Left lung (tissue), 10 donors: ENCODE results near the gene ALS2. TPM values are rescaled to one million over a fixed set of nuclear protein-coding genes. Genes with fewer than 3 reads are reported as not detected.

Experiments used
- ATAC-seq: fragments of 200-7000 bp; cut with Tn5 transposase; one replicate; pipeline ENCODE4 v1.9.1; 2020; ENCODE audit warnings: moderate library complexity
- DNase-seq, 4 donors: peaks; one replicate each; pipeline ENCODE4 v3.0.0-alpha.2; 2013 to 2020
- H3K27ac ChIP-seq, 2 donors: fragments of 200-600 bp; sonication (generic) in 1 of 2; one replicate each; pipeline versions ENCODE4 v1.5.0 to v1.8.0; 2020 to 2021
- H3K27me3 ChIP-seq, 2 donors: fragments of 200-600 bp; sonication (generic) in 1 of 2; one replicate each; pipeline versions ENCODE4 v1.5.0 to v1.8.0; 2020 to 2021
- H3K36me3 ChIP-seq, 2 donors: fragments of 200-600 bp; sonication (generic) in 1 of 2; one replicate each; pipeline versions ENCODE4 v1.5.0 to v1.8.0; 2020 to 2021
- H3K4me1 ChIP-seq, 2 donors: fragments of 200-600 bp; one replicate each; pipeline ENCODE4 v1.8.0; 2021
- H3K4me3 ChIP-seq, 2 donors: fragments of 200-600 bp; sonication (generic) in 1 of 2; one replicate each; pipeline versions ENCODE4 v1.5.0 to v1.8.0; 2020 to 2021; ENCODE audit warnings: mild to moderate bottlenecking in 1 of 2
- H3K9me3 ChIP-seq, 2 donors: fragments of 200-600 bp; sonication (generic) in 1 of 2; one replicate each; pipeline versions ENCODE4 v1.5.0 to v1.8.0; 2020 to 2021
- CTCF ChIP-seq, 2 donors: fragments of 200-600 bp; sonication (generic) in 1 of 2; IDR thresholded peaks; one replicate each; pipeline versions ENCODE4 v1.5.0 to v1.8.0; 2021; ENCODE audit warnings: antibody characterized with exemption in 2 of 2
- intact Hi-C, 2 donors: fragments of 100-400 bp; cut with DNase I; formaldehyde crosslinking; loops; one replicate each; pipeline versions ENCODE4 v1.11.2 to v1.14.2; 2022
- polyA plus RNA-seq, 6 donors: library from polyadenylated mRNA; unstranded; fragments of 120-200 nt; gene quantifications; one replicate each; pipeline ENCODE4 v1.2.1, GENCODE V29; 2013; ENCODE audit not compliant: insufficient read length in 6 of 6
- total RNA-seq, 2 donors: library from RNA; stranded (reverse); fragmentation: NEBNext Ultra II Directional; extraction: Animal tissue kit (Norgen Biotek cat#: 25700); gene quantifications; one replicate each; pipeline ENCODE4 v1.2.1, GENCODE V29; 2021
- donor health status: DM: no; HTN: yes; CAD: no.
- donor health status: DM: no; HTN: no; CAD: no.

The ALS2 gene
- total and polyA plus RNA-seq, 8 donors, result 22.9 to 31.0 (median 28.4) TPM

DNA sequence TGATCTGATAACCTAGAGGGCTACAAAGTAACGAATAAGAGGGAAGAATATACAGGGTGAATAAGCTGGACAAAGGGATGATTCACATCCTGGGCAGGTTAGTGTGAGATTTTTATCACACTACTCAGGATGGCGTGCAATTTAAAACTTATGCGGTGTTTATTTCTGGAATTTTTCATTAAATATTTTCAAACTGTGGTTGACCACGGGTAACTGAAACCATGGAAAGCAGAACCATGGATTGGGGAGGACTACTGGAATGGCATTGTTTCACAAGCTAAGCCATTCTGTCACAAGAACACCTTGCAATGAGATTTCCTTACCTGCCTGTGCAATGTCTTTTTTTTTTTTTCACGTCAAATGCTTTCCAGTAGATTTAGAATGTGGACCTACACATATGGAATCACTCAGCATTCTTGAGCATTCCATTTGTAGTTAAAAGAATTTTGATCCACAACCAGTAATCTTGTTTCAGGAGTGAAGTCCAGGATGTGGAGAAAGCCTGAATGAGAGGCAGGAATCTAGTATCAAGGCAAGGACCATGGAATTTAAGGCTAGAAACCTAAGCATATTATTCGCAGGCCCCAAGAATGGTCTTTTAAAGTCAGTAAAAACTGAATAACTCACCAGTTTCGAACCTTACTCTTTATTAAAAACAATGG, 17.6 kb upstream of the ALS2 start:
- ATAC-seq (no peak), DNase-seq (no peak)
- H3K4me3 ChIP-seq, result no peak overlapping the region
- peaks cover 0 to 3% of the 10 kb centered on the region in 2 donors for H3K4me1 ChIP-seq
- no peaks in the 10 kb centered on the region for H3K27me3 ChIP-seq
- no peak for TF ChIP-seq CTCF (IDR thresholded peaks at IDR 0.05)
- no peak overlapping the region for H3K27ac ChIP-seq
- no peaks in the 10 kb centered on the region for H3K36me3 ChIP-seq
- intact Hi-C loops, result loop anchor here in 1 of 2 donors (10.0 kb wide), 1 partner anchor 376 kb away; no protein-coding TSS in a partner anchor
- H3K9me3 ChIP-seq, result no peaks in the 10 kb centered on the region

DNA sequence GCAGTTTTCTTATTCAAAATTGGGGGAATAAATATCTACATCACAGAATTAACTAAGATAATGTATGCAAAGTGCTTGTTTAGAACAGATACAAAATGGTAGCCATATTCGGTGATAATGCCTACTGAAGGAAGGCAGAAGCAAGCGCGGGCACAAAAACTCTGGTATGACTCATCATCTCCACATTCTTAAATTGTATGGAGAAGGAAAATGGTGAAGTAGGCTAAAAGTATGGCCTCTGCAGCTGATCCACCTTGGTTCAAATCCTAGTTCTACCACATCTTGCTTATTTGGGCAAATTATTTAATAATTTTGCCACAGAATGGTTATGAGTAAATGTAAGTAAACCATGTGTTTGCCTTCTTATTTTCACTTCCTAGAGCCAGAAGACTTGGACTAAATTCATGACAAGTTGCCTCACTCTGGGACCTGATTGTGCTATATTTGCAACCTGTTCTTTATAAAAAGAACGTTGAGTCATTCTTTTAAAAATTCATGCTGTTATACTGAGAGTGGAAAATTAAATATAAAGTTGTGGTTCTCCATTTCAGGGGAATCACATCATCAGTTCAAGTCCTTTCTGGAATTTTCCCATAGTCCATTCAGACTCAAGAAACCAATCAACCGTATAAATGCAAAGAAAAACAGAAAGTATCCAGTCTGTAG, 16.6 kb upstream of the ALS2 start:
- H3K27ac ChIP-seq, result no peak overlapping the region
- ATAC-seq (no peak), DNase-seq (no peak)
- peaks cover 0 to 3% of the 10 kb centered on the region in 2 donors for H3K4me1 ChIP-seq
- H3K27me3 ChIP-seq, result no peaks in the 10 kb centered on the region
- intact Hi-C loops, result loop anchor here in 1 of 2 donors (10.0 kb wide), 1 partner anchor 377 kb away; no protein-coding TSS in a partner anchor
- no peak overlapping the region for H3K4me3 ChIP-seq
- no peak for TF ChIP-seq CTCF (IDR thresholded peaks at IDR 0.05)
- no peaks in the 10 kb centered on the region for H3K36me3 ChIP-seq
- H3K9me3 ChIP-seq, result no peaks in the 10 kb centered on the region

- peaks cover 0 to 3% of the 10 kb centered on the region in 2 donors for H3K4me1 ChIP-seq
- no peak overlapping the region for H3K27ac ChIP-seq
- H3K36me3 ChIP-seq, result no peaks in the 10 kb centered on the region
- H3K9me3 ChIP-seq, result no peaks in the 10 kb centered on the region
- no peak for DNase-seq
- intact Hi-C loops, result loop anchor here in 1 of 2 donors (10.0 kb wide), 1 partner anchor 378 kb away; no protein-coding TSS in a partner anchor
- ATAC-seq, result no peak
- no peak for TF ChIP-seq CTCF (IDR thresholded peaks at IDR 0.05)
- no peaks in the 10 kb centered on the region for H3K27me3 ChIP-seq
- no peak overlapping the region for H3K4me3 ChIP-seq
Measured at GRCh38 chr2:201796478-201796865, 15.7 kb upstream of the ALS2 start.

- ATAC-seq, result peak; percentile 79
- peak in 2 of 4 donors; percentile 23 to 58 for DNase-seq
- H3K9me3 ChIP-seq, result no peaks in the 10 kb centered on the region
- H3K27ac ChIP-seq, result no peak overlapping the region
- peak; percentile 28 to 54 for TF ChIP-seq CTCF (IDR thresholded peaks at IDR 0.05)
- no peaks in the 10 kb centered on the region for H3K27me3 ChIP-seq
- intact Hi-C loops, result loop anchor here in 1 of 2 donors (10.0 kb wide), 1 partner anchor 379 kb away; no protein-coding TSS in a partner anchor
- H3K4me3 ChIP-seq, result no peak overlapping the region
- H3K36me3 ChIP-seq, result no peaks in the 10 kb centered on the region
- peaks cover 0 to 3% of the 10 kb centered on the region in 2 donors for H3K4me1 ChIP-seq
Measured at GRCh38 chr2:201795607-201796477, 15.1 kb upstream of the ALS2 start.
